Lower leg skin (tissue), 3 donors: ENCODE results near the gene DCST1.

Source experiments
- CTCF ChIP-seq, 3 donors: fragments of 450-650 bp; IDR thresholded peaks; one replicate each; pipeline ENCODE4 v1.5.1; 2016; ENCODE audit warnings: antibody characterized with exemption in 3 of 3, mild to moderate bottlenecking in 3 of 3, moderate library complexity in 2 of 3
- POLR2A ChIP-seq, 2 donors: fragments of 450-650 bp; IDR thresholded peaks; one replicate each; pipeline ENCODE4 v1.6.1; 2016 to 2017; ENCODE audit warnings: antibody characterized with exemption in 2 of 2, mild to moderate bottlenecking in 1 of 2, moderate library complexity in 1 of 2

GRCh38 chr1:155002464-155003226 lies 31.0 kb upstream of the DCST1 start, which contains the start of gene ZBTB7B:
- TF ChIP-seq POLR2A (IDR thresholded peaks at IDR 0.05): no peak
- no peak for TF ChIP-seq CTCF (IDR thresholded peaks at IDR 0.05)
